HG02623 (cell line): ENCODE measurements around the gene USP28.
"Not testable (repeated sequence)": the region's sequence is repeated elsewhere in the genome, so short reads cannot be mapped to it uniquely, and the experiment has no call there.

ENCODE experiments used
- ATAC-seq: cut with Tn5 transposase; IDR thresholded peaks from one replicate; pipeline ENCODE4 v1.9.1; 2021; ENCODE audit warnings: moderate library complexity; ENCODE audit not compliant: unreplicated experiment

USP28 gene

DNA sequence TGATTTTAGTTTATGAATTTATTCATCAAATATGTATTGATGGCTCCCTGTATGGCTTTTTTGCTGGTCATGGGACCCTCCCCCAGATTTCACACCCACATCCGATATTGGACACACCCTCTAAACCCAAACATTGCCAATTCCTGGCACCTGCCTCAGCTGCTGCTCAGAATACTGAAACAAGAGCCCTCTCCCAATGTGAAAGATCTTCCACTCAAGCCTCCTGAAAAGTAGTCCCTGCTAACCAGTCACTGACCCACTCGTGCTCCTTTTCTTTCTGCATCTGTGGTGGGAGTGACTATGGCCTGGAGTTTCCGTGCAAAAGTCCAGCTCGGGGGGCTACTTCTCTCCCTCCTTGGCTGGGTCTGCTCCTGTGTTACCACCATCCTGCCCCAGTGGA is 95.9 kb downstream of the USP28 start, which contains the start of gene CLDN25:
Gene CLDN25 (plus strand): TSS at position 301 of the 400 bp plus-strand sequence. CDS start 0 bp downstream, at position 301.
- no peak for ATAC-seq

DNA sequence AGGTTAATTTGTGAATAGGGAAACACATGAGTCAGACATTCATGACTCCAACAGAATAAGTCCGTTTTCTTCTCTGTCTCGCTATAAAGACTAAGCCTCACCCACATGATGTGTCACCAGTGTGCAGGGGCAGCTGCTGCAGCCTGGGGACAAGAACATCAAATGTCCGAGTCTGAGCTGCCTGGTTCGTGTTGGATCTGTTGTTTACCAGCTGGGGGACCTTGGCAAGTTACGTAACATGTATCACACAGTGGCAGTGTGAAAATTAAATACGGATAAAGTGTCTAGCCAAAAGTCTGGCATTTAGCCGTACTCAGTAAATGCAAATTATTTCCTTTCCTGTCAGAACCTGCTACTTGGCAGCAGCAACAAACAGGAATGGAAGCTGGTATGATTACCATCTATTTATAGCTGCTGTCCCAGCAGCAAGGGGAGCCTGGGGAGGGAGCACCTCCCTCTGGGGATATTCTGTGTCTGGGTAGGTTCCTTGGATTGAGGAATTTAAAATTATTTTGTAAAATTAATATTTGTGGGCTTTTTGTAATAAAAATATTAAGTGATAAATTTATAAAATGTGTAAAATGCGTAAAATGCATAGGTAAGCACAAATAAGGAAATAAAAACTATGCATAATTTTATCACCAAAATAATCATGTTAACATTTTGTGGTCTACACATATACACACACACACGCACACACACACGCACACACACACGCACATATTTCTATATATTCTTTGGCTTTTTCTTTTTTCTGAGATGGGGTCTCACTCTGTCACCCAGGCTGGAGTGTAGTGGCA is 97.1 kb downstream of the USP28 start:
- no peak for ATAC-seq

DNA sequence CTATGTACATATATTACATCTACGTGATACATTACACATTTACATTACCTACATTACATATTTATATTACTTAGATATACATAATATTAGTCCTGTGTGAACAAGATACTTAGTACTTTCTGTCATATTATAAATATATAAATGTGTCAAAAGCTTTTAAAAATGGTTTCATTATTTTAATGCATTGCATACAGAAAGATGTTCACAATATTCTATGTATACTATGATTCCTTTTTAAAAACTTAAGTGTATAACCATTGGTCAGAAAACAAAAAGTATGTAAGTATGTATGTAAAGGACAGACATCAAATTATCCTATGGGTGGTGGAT is 101.2 kb downstream of the USP28 start:
- no peak for ATAC-seq

DNA sequence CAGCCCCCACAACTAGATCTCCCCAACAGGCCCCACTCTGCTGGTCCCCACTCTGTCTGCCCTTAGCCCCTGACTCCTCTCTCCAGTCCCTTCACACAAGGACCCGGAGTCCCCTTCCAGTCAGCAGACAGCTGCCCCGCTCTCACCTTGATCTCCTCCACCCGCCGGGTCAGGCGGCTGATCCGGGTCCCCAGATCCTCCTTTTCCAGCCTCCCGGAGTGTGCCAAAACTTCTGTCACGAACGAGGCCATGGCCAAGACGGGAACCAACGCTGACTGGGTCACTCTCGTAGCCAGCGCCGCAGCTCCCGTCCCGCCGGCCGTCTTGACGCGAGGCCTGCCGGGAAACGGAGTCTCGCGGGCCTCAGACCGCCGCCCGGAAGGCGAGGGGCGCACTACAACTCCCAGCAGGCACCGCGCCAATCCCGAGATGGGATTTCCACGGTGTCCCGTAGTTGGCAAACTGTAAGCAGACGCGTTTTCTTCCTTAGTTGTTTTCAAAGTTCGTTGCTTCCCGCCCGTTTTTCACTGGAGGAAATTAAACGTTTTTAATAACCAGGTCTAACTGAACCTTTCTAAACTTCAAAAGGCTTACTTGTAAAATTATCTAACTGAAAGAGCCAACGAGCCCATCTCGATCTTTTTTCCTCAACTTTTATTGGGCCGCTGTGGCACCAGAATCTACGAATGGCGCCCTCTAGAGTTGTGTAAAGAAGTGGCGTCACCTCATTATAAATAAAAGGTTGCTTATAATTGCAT is 101.8 kb downstream of the USP28 start, which contains the start of gene ZW10:
Gene ZW10 (minus strand): TSS at position 277 of the 758 bp plus-strand sequence. CDS start 26 bp downstream, at position 251.
- peak; percentile 97 for ATAC-seq

DNA sequence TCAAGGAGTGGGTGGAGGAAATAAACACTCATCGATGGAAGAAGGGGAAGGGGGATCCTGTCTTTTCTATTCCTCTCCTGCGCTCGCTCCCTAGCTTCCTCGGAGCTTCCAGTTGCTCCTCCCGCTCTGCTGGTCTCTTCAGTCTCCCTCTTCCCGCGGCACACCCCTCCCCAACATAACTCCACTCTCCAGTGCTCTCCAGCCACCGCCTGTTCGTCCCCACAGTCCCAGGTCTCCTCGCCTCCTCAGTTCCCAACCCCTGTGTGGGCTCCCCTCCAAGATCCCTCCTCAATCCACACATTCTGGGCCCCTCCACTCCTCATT is 102.3 kb downstream of the USP28 start:
- no peak for ATAC-seq

DNA sequence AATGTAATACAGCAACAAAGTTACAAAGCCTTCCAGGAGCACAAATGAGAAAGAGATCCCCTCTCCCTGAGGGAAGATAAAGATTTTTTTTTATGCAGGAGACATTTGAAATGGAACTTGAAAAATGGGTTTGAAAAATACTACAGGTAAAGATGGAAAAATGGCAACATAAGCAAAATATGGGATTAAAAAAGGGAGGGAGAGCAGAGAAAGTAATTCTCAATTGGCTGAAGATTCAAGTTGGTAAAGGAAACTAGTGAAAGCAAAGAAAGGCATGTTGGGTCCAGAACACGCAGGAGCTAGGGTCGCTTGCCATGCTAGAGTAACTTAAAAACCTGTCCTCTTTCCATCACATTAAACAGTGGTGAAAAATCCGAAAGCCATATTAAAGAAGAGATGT is 103.4 kb downstream of the USP28 start:
- ATAC-seq = no peak

DNA sequence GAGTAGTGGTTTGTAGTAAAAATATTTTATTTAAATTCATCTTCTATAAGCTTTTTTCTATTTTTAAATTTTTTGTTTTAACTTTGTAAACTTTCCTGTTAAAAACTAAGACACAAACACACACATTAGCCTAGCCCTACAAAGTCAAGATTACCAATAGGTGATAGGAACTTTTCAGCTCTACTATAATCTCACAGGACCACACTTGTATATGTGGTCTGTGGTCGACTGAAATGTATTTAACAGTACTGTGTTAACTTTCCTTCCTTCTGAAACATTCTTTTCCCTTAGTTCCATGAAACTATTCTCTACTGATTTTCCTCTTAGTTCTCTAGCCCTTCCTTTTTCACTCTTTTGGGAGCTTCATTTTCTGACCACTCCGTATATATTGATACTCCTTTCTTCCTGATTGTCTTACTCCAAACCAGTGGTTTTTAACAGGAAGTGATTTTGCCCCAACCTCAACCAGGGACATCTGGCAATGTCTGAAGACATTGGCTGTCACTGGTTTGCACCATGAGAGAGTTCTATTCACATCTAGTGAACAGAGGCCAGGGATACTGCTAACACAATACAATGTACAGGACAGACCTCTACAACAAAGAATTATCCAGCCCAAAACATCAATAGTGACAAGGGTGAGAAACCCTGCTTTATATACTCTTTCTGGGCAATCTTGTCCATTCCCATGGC is 110.7 kb downstream of the USP28 start:
- ATAC-seq = no peak

DNA sequence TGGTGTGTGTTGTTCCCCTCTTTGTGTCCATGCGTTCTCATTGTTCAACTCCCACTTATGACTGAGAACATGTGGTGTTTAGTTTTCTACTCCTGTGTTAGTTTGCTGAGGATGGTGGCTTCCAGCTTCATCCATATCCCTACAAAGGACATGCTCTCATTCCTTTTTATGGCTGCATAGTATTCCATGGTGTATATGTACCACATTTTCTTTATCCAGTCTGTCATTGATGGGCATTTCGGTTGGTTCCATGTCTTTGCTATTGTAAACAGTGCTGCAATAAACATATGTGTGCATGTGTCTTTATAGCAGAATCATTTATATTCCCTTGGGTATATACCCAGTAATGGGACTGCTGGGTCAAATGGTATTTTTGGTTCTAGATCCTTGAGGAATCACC is 112.3 kb downstream of the USP28 start:
- not testable (repeated sequence) for ATAC-seq

DNA sequence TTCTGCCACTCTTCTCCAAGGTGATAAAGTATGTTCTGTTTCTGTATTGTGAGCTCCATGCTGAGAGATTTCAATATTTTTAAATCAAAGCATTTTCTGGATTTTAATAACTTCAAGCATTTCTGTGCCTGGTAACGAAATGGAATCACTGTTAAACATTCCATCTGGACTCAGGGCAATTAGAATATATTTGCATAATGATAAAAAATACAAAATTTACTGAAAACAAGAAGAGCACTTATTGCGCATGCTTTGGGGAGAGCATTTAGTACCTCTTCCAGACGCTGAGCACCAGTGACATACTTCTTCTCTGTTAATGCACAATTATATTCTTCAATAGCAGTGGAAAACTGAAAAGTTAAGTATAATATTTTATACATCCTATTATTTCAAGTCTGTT is 115.1 kb downstream of the USP28 start:
- no peak for ATAC-seq

DNA sequence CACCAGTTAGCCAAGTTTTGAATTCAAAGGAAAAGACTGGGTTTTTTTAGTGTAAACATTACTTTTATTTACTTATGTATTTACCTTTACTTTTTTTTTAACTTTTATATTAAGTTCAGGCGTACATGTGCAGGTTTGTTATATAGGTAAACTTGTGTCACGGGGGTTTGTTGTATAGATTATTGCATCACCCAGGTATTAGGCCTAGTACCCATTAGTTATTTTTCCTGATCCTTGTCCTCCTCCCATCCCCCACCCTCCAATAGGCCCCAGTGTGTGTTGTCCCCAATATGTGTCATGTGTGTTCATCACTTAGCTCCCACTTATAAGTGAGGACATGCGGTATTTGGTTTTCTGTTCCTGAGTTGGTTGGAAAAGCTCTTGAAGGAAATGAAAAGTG is 122.4 kb downstream of the USP28 start:
- no peak for ATAC-seq
